Stimulated activated effector memory CD8-positive, alpha-beta T cell treated with anti-CD3 and anti-CD28 coated beads, Interleukin-12 subunit alpha, Interleukin-12 subunit beta, amount 100 ng/mL, for 72 hours (primary cell): ENCODE measurements around the gene RDH13.
"Not testable (repeated sequence)": the region's sequence is repeated elsewhere in the genome, so short reads cannot be mapped to it uniquely, and the experiment has no call there.

ENCODE experiments used
- ATAC-seq: fragments of 150-1000 bp; cut with Tn5 transposase; 2 replicates; pipeline ENCODE4 v1.10.0; 2021
- DNase-seq, 2 donors: peaks; one replicate each; pipeline ENCODE4 v3.0.0; 2021 to 2022; ENCODE audit warnings: low spot score in 2 of 2
- H3K27ac Mint-ChIP-seq: one replicate; pipeline ENCODE4 v1.8.0; 2022; ENCODE audit warnings: mild to moderate bottlenecking, mixed read lengths
- H3K36me3 Mint-ChIP-seq: one replicate; pipeline ENCODE4 v1.8.0; 2022; ENCODE audit warnings: mild to moderate bottlenecking, mixed read lengths
- H3K4me1 Mint-ChIP-seq: one replicate; pipeline ENCODE4 v1.8.0; 2022; ENCODE audit warnings: mixed read lengths
- H3K4me3 Mint-ChIP-seq: one replicate; pipeline ENCODE4 v1.8.0; 2022; ENCODE audit warnings: mild to moderate bottlenecking, mixed read lengths
- H3K9me3 Mint-ChIP-seq: one replicate; pipeline ENCODE4 v1.8.0; 2022; ENCODE audit warnings: mixed read lengths

The RDH13 gene

DNA sequence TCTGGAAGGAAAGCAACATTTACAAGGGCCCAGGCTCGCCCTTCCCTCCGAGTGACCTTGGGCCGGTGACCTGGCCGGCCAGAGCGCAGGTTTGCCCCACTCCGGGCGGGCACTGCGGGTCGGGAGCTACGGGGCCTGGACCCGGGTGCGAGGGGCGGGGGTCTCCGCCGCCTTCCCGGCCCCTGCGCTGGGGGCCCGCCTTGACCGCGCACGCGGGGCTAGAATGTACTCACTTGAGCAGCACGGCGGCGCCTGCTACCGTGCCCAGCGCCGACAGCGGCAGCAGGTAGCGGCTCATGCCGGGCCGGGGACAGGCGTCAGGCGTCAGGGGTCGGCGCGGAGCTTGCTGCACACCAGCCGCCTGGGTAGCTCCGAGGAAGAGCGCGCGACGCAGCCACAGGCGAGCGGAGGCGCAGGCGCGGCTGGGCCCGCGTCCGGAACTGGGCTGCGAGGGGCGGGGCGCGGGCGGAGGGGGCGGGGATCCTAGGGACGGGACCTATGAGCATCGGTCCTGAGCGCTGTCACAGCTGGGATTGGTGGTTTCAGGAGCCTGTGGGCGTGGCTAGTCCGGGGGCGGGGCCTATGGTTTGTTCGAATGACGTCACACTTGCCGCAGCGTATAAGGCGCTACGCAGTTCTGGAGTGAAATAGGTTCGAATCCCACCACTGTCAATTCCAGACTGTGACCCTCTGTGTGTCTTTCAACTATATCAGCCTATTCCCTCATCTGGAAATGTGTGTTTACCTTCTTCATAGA is at the start of gene RDH13:
TSS of gene RDH13 (minus strand) at position 414 of the 757 bp plus-strand sequence. CDS start at position 298, 116 bp downstream.
- peak; percentile 100 for ATAC-seq
- Mint-ChIP-seq H3K36me3 (peaks cover 14% of the 10 kb centered on the region), H3K9me3 (no peaks in the 10 kb centered on the region), H3K4me3 (peak within 1 kb of the TSS; percentile 74), H3K4me1 (peaks cover 6% of the 10 kb centered on the region), H3K27ac (peak within 1 kb of the TSS; percentile 43)
- DNase-seq, result peak; percentile 96 to 99

- no peaks in the 10 kb centered on the region for H3K9me3 Mint-ChIP-seq
- no peak for DNase-seq
- no peak overlapping the region for H3K4me3 Mint-ChIP-seq
- H3K36me3 Mint-ChIP-seq, result peaks cover 41% of the 10 kb centered on the region
- no peak overlapping the region for H3K27ac Mint-ChIP-seq
- ATAC-seq, result no peak
- H3K4me1 Mint-ChIP-seq, result peaks cover 40% of the 10 kb centered on the region
Measured at GRCh38 chr19:55112246-55112776, 49.4 kb upstream of the RDH13 start.

DNA sequence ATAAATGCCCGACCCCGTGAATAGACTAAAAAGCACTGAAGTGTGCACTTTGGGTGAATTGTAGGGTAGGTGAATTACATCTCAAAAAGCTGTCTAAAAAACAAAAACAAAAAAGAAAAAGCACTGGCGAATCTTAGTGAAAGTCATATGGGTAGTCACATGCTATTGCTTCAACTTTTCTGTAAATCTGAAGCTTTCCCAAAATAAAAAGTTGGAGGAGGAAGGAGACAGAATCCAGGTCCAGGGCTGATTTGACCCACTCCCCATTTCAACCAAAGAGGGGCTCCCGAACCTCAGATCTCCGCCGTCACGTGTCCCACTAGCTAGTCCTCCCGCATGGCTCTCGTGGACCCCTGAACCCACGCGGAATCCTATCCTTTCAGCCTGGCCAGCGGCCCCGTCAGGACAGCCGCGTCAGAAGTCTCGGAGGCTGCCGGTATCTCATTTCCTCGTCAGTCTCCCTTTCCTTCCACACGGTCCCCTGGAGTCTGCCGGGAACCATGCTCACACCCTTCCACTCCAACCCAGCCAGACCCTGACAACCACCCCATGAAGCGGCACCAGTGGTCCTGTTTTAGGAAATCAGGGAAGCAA is 48.4 kb upstream of the RDH13 start:
- Mint-ChIP-seq H3K36me3 (peaks cover 40% of the 10 kb centered on the region), H3K27ac (no peak overlapping the region), H3K4me3 (no peak overlapping the region), H3K9me3 (no peaks in the 10 kb centered on the region), H3K4me1 (peaks cover 39% of the 10 kb centered on the region)
- ATAC-seq (no peak), DNase-seq (no peak)

GRCh38 chr19:55109527-55110291 is 46.8 kb upstream of the RDH13 start:
- H3K27ac Mint-ChIP-seq, result no peak overlapping the region
- H3K9me3 Mint-ChIP-seq, result no peaks in the 10 kb centered on the region
- ATAC-seq (no peak), DNase-seq (no peak)
- H3K4me3 Mint-ChIP-seq, result no peak overlapping the region
- H3K36me3 Mint-ChIP-seq, result peaks cover 41% of the 10 kb centered on the region
- peaks cover 30% of the 10 kb centered on the region for H3K4me1 Mint-ChIP-seq

GRCh38 chr19:55107252-55107651 is 44.3 kb upstream of the RDH13 start:
- peaks cover 23% of the 10 kb centered on the region for H3K4me1 Mint-ChIP-seq
- not testable (repeated sequence) for DNase-seq, H3K27ac Mint-ChIP-seq, ATAC-seq, H3K9me3 Mint-ChIP-seq, H3K4me3 Mint-ChIP-seq
- H3K36me3 Mint-ChIP-seq, result peaks cover 56% of the 10 kb centered on the region

- no peak overlapping the region for H3K4me3 Mint-ChIP-seq
- peak overlapping the region; percentile 32 for H3K27ac Mint-ChIP-seq
- no peak for ATAC-seq
- no peaks in the 10 kb centered on the region for H3K9me3 Mint-ChIP-seq
- peaks cover 23% of the 10 kb centered on the region for H3K4me1 Mint-ChIP-seq
- peaks cover 62% of the 10 kb centered on the region for H3K36me3 Mint-ChIP-seq
- DNase-seq, result no peak
Measured at GRCh38 chr19:55106591-55106990, 43.6 kb upstream of the RDH13 start.

GRCh38 chr19:55105237-55105636 is 42.3 kb upstream of the RDH13 start:
- DNase-seq (no peak), ATAC-seq (no peak)
- H3K4me3 Mint-ChIP-seq, result no peak overlapping the region
- peak overlapping the region; percentile 32 for H3K27ac Mint-ChIP-seq
- H3K4me1 Mint-ChIP-seq, result peaks cover 25% of the 10 kb centered on the region
- no peaks in the 10 kb centered on the region for H3K9me3 Mint-ChIP-seq
- H3K36me3 Mint-ChIP-seq, result peaks cover 58% of the 10 kb centered on the region

DNA sequence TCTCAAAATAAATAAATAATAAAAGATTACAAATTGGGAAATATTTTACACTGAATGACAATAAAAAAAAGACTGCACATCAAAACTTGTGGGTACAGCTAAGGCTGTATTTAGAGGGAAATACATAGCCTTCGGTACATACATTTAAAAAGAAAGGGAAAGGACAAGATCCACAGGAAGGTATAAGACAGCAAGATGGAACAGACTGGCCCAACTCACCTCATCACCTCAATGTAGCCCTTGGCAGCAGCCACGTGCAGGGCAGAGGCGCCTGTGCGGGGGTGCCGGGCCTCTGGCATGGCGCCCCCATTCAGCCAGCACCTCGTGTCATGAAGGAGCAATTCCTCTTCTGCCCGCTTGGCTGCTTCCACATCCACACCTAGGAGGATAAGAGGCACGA is 40.2 kb upstream of the RDH13 start:
- DNase-seq (no peak), ATAC-seq (no peak)
- Mint-ChIP-seq H3K36me3 (peaks cover 46% of the 10 kb centered on the region), H3K27ac (no peak overlapping the region), H3K9me3 (no peaks in the 10 kb centered on the region), H3K4me3 (no peak overlapping the region), H3K4me1 (peaks cover 20% of the 10 kb centered on the region)

DNA sequence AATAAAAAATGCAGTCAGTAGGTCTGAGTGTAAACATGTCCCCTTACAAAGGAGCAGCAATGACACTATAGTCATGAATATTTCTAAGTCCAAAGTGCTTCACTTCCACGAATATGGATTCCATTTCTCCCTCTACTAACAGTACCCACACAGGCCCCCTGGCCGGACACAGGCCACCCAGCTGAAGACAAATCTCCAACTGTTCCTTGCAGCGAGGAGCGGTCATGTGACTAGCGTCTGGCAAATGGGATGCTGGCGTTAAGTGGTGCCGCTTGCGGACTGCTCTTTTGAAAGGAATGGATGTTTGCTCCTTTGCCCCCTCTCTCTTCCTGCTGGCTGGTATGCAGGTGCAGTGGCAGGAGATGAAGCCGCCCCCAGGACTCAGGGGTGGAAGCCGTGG is 38.3 kb upstream of the RDH13 start:
- peaks cover 46% of the 10 kb centered on the region for H3K36me3 Mint-ChIP-seq
- peaks cover 18% of the 10 kb centered on the region for H3K4me1 Mint-ChIP-seq
- no peak overlapping the region for H3K27ac Mint-ChIP-seq
- H3K9me3 Mint-ChIP-seq, result no peaks in the 10 kb centered on the region
- H3K4me3 Mint-ChIP-seq, result no peak overlapping the region
- ATAC-seq (no peak), DNase-seq (no peak)

DNA sequence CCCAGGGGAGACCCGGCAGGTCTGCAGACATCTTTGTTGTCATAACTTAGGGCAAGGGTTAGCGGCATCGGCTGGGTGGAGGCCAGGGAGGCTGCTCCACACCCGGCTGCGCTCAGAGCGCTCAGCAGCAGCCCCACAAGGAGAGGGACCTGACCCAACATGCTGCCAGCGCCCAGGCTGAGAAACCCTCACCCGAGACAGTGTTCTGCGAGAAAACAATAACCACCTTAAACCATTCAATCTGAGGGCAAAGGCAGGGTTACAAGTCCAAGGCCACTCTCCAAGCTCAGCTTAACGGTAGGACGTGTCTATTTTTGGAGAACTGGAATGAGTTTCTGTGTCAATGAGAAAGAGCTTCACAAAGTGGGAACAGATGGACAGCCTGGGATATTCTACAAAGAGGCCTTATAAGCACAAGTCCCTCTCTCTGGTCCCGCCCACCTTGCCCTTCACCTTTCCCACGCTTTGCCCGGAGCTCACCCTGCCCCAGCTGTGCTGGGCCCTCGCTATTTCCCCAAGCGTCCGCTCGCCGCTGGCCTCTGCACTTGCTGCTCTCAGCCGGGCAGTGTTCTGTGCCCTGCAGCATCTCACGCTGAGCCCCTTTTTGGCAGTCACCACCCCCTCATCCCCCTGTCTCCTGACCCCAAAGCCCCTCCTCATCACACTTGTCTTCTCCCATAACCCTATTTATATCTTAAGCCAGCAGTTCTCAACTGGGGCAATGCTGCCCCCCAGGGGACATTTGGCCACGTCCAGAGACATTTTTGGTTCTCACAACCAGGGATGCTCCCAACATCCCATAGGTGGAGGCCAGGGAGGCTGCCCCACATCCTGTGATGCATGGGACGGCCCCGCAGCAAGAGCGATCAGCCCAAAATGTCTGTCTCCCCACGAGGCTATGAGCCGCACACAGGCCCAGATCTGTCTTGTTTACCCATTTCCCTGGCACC is 36.9 kb upstream of the RDH13 start:
- Mint-ChIP-seq H3K27ac (no peak overlapping the region), H3K4me1 (peaks cover 11% of the 10 kb centered on the region), H3K9me3 (no peaks in the 10 kb centered on the region), H3K4me3 (no peak overlapping the region), H3K36me3 (peaks cover 36% of the 10 kb centered on the region)
- DNase-seq (no peak), ATAC-seq (no peak)

- ATAC-seq, result no peak
- no peak overlapping the region for H3K4me3 Mint-ChIP-seq
- no peak for DNase-seq
- H3K36me3 Mint-ChIP-seq, result peaks cover 36% of the 10 kb centered on the region
- H3K4me1 Mint-ChIP-seq, result peaks cover 11% of the 10 kb centered on the region
- H3K27ac Mint-ChIP-seq, result no peak overlapping the region
- no peaks in the 10 kb centered on the region for H3K9me3 Mint-ChIP-seq
Measured at GRCh38 chr19:55098716-55099556, 36.0 kb upstream of the RDH13 start.

GRCh38 chr19:55097864-55098715 is 35.1 kb upstream of the RDH13 start:
- no peak overlapping the region for H3K4me3 Mint-ChIP-seq
- peaks cover 11% of the 10 kb centered on the region for H3K4me1 Mint-ChIP-seq
- ATAC-seq (no peak), DNase-seq (no peak)
- peaks cover 30% of the 10 kb centered on the region for H3K36me3 Mint-ChIP-seq
- peak overlapping the region; percentile 40 for H3K27ac Mint-ChIP-seq
- H3K9me3 Mint-ChIP-seq, result no peaks in the 10 kb centered on the region

DNA sequence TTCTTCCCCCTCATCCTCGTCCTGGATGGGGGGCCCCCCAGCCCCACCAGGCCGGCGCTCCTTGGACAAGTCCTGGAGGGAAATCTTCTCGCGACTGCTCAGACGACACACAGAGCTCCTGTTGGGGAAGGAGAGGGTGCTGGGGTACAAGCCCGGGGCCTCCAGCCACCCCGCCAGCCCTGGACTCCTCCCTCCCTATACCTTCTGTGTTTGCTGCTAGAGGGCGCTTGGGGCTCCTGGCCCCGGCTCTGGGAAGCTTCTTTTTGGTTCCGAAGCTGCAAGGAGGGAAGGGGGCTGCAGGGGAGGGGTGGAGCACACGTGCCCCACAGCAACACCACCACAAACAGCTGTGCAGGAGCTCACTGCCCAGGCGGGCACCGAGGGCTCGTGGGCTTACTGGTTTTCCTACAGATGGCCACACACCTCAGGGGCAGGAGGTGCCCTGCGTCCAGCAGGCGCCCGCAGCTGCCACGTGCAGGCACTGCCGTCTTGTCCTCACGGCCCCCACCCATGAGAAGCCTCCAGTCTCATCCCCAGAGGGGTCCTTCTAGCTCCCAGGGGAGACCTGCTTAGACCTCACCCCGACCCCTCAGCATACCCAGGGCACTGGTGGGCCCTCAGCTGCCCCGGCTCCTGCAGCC is 33.2 kb upstream of the RDH13 start:
- ATAC-seq (no peak), DNase-seq (no peak)
- Mint-ChIP-seq H3K27ac (no peak overlapping the region), H3K36me3 (peaks cover 14% of the 10 kb centered on the region), H3K4me3 (no peak overlapping the region), H3K9me3 (no peaks in the 10 kb centered on the region), H3K4me1 (peaks cover 11% of the 10 kb centered on the region)
